Medulla oblongata (tissue), 1 donor: Measurements from ENCODE around the gene TMEM178B.
"Not testable (repeated sequence)": the region's sequence is repeated elsewhere in the genome, so short reads cannot be mapped to it uniquely, and the experiment has no call there.

Experiments
- DNase-seq: peaks from one replicate; pipeline ENCODE4 v3.0.0-alpha.2; 2015; ENCODE audit errors: extremely low spot score

TMEM178B gene

GRCh38 chr7:141144921-141145629 is 71.2 kb downstream of the TMEM178B start:
- DNase-seq, result peak; percentile 11

GRCh38 chr7:141145630-141145982 is 71.7 kb downstream of the TMEM178B start:
- no peak for DNase-seq

- no peak for DNase-seq
Observed at GRCh38 chr7:141147482-141147881, 73.6 kb downstream of the TMEM178B start.

GRCh38 chr7:141150465-141150864 is 76.6 kb downstream of the TMEM178B start:
- DNase-seq, result peak; percentile 29

- DNase-seq, result no peak
Observed at GRCh38 chr7:141151746-141152145, 77.9 kb downstream of the TMEM178B start.

GRCh38 chr7:141153231-141153630 is 79.4 kb downstream of the TMEM178B start:
- DNase-seq, result no peak

GRCh38 chr7:141154131-141154732 is 80.4 kb downstream of the TMEM178B start:
- no peak for DNase-seq

- DNase-seq, result no peak
Observed at GRCh38 chr7:141156407-141156806, 82.5 kb downstream of the TMEM178B start.

GRCh38 chr7:141157138-141157765 is 83.4 kb downstream of the TMEM178B start:
- DNase-seq, result no peak

- peak; percentile 8 for DNase-seq
Observed at GRCh38 chr7:141158561-141158960, 84.7 kb downstream of the TMEM178B start.

- no peak for DNase-seq
Observed at GRCh38 chr7:141160246-141160860, 86.5 kb downstream of the TMEM178B start.

GRCh38 chr7:141161550-141162535 is 88.0 kb downstream of the TMEM178B start:
- no peak for DNase-seq

GRCh38 chr7:141165521-141165920 is 91.7 kb downstream of the TMEM178B start:
- no peak for DNase-seq

- no peak for DNase-seq
Observed at GRCh38 chr7:141166926-141167325, 93.1 kb downstream of the TMEM178B start.

GRCh38 chr7:141167381-141167964 is 93.6 kb downstream of the TMEM178B start:
- DNase-seq, result no peak

GRCh38 chr7:141169157-141169556 is 95.3 kb downstream of the TMEM178B start:
- DNase-seq, result not testable (repeated sequence)

- DNase-seq, result not testable (repeated sequence)
Observed at GRCh38 chr7:141175728-141176127, 101.9 kb downstream of the TMEM178B start.

GRCh38 chr7:141177120-141177519 is 103.3 kb downstream of the TMEM178B start:
- DNase-seq, result not testable (repeated sequence)

- DNase-seq, result no peak
Observed at GRCh38 chr7:141178486-141179135, 104.7 kb downstream of the TMEM178B start.

GRCh38 chr7:141181812-141182211 is 107.9 kb downstream of the TMEM178B start:
- DNase-seq, result no peak
